ENCODE data around the gene TUBA1A.
"Not testable (repeated sequence)": the region's sequence is repeated elsewhere in the genome, so short reads cannot be mapped to it uniquely, and the experiment has no call there.

The TUBA1A gene

DNA sequence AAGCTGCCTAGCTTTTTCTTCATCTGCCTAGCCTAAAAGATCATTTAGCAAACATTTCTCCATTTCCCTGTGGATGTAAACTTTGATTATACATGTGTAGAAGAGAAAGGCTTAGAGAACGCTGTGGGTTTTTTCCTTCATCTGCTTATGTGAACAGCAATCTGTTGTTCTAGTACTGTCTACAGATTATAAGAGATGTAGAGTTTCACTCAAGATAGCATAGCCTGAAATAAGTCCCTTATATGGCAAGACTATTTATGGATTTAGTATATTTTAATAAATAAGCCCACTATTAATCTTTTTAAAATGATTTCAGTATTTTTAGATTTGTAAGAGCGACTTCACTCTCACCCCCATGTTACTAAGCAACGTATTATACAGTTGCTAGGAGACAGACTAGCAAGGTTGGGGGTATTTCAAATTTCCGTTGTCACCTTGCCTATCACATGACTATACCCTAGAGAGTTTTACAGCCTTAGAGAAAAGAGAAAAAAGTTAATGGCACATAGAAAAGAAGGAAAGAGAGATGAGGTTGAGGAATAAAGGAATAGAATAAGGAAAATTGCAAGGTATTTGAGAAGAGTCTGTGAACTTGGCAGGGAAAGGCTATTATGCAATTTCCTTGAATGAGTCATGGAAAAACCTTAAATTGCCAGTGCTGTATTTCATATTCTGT, 12.2 kb upstream of the TUBA1A start:
- no peak for DNase-seq (ENCODE audit: low read depth)

DNA sequence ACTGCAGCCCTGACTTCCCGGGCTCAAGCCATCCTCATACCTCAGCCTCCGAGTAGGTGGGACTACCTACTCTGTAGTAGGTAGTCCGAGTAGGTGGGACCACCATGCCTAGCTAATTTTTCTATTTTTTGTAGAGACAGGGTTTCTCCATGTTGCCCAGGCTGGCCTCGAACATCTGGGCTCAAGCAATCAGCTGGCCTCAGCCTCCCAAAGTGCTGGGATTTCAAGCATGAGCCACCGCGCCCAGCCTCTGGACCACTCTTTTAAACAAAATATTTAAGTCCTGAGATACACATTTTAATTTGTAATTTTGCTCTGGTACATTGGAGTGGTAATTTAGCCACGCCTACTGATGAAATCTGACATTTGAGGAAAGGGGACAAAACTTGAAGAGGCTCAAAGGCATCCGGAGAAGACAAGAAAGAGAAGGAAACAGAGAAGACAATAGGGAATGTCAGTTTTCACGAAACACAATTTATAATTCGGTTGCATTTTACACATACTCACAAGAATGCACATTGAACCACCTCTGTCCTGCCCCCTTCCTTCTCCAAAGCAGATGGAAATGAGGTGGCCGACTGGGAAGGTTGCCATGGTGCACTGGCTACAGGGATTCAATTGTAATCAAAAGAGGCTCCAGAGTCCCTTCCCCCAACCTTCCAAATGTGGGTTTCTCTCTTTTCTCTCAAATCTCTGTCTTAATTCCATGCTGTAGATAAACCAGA, 9.7 kb upstream of the TUBA1A start:
- DNase-seq (ENCODE audit: low read depth) = no peak

DNA sequence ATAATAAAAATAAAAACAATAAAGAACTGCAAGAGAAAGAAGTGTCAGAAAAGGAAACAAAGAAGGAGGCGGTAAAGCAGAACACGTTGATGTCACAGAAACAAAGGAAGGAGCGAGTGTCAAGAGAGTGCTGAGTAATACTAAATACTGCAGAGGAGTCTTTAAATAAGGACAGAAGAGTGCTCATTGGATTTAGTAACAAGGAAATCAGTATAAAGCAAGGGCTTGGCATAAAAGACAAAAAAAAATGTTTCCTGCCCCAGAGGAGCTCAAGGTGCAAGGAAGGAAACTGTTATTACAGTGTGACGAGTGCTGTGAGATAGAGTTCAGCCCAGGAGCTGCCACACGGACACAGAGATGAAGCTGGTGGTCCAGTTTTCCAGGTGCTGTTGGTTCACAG, 8.4 kb upstream of the TUBA1A start:
- DNase-seq (ENCODE audit: low read depth) = no peak

- no peak for DNase-seq (ENCODE audit: low read depth)
Observed at GRCh38 chr12:49195736-49196135, 6.9 kb upstream of the TUBA1A start.

GRCh38 chr12:49193746-49194145, 4.9 kb upstream of the TUBA1A start:
- not testable (repeated sequence) for DNase-seq (ENCODE audit: low read depth)

DNA sequence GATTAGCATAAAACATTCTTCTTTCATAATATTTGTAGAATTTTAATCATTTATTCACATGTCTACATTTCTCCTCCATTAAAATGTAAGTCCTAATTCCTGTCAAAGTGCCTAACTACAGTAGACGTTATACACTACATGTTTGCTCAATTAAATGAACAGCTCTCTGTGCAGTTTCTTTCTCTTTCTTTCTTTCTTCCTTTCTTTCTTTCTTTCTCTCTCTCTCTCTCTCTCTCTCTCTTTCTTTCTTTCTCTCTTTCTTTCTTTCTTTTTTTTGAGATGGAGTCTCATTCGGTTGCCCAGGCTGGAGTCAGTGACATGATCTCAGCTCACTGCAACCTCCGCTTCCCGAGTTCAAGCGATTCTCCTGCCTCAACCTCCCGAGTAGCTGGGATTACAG, 2.6 kb upstream of the TUBA1A start:
- DNase-seq (ENCODE audit: low read depth) = not testable (repeated sequence)

DNA sequence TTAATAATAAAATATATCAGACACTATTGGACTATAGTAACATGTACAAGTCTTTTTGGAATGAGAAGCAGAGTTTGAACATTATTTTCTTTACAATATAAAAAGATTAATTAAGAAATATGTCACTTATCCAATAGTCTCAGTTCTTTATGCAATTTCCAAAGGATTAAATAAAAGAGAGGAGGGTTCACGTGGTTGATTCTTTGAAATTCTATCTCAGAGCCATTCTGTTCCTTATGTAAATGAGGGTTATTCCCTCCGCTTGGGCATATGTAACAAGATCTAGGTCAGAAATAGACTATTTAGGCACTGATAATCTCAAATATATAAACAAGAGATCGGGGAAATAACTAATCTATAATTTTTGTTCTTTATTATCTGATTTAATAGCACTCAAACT, 2.1 kb upstream of the TUBA1A start:
- DNase-seq (ENCODE audit: low read depth) = no peak

DNA sequence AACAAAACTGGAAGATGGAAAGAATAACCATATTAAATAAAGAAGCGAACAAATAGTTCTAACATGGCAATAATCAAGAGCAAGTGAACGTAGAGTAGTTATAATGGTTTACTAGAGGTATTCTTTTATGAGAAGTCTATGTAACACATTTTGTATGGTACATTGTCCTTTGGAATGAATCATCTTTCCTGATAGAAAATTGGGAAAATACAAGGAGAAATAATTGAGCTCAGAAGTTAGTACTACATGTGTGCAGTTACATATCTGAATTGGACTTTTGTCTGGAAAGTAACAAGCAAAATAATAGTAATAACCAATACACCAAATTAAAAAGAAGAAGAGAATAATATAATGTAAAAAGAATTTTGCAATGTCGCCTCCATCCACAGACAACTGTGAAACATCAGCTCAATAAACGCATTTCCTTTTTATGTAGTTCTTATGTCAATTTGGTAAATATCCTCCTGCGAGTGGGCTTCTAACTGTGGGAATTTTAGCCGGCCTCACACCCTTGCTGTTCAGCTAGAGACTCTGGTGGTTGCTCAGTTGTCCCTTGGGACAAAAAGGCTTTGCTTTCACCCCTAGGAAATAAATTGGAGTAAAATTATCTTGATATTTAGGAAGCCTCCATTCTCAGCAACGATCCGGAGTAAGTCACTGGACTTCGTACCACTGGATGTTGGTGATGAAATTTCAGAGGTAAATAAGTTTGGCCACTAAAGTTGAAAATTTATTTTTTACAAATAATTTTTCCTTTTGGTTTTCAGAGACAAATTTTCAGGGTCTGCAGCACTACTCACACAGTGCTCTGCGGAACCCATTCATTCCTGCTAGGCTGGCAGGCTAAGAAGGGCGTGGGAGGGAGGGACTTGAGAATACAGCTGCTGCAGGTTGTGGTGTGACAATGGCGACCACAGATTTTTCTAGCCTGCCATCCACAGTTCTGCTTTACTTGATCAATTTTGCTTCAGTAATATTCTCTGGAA, 1.1 kb upstream of the TUBA1A start:
- no peak for DNase-seq (ENCODE audit: low read depth)

- peak; percentile 50 for DNase-seq (ENCODE audit: low read depth)
Observed at GRCh38 chr12:49188201-49188915, 522 bp downstream of the TUBA1A start.

DNA sequence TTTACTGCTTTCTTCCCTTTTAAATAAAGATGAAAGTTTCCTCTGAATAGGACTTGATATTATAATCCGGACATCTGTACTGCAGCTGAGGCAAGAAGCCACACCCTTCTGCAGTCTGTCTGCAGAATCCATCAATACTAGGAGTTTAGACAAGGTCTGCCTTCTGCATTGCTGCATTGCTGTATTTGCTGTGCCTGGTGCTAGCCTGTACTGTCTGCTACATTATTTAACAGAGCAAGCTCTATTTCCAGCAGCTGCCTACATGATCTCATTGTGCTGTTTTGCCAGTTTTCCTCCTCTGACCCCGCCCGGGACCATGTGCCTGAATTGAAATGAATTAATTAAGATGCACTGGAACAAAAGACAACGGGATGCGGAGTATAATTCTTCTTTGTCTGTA, 1.7 kb downstream of the TUBA1A start:
- DNase-seq (ENCODE audit: low read depth) = no peak

- DNase-seq (ENCODE audit: low read depth) = not testable (repeated sequence)
Observed at GRCh38 chr12:49186307-49186706, 2.6 kb downstream of the TUBA1A start.

- not testable (repeated sequence) for DNase-seq (ENCODE audit: low read depth)
Observed at GRCh38 chr12:49184697-49185096, 4.2 kb downstream of the TUBA1A start.

GRCh38 chr12:49183214-49183950, 5.5 kb downstream of the TUBA1A start:
- DNase-seq (ENCODE audit: low read depth) = not testable (repeated sequence)

DNA sequence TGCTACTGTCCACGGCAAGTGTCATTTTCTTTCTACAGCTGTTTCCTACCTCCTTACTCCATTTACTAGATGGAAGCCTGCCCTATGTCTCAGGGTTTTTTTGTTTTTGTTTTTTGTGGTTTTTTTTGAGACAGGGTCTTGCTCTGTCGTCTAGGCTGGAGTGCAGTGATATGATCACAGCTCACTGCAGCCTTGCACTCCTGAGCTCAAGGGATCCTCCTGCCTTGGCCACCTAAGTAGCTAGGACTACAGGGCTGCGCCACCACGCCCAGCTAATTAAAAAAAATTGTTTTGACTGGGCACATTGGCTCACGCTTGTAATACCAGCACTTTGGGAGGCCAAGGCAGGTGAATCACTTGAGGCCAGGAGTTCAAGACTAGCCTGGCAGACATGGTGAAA, 14.7 kb downstream of the TUBA1A start:
- no peak for DNase-seq (ENCODE audit: low read depth)

DNA sequence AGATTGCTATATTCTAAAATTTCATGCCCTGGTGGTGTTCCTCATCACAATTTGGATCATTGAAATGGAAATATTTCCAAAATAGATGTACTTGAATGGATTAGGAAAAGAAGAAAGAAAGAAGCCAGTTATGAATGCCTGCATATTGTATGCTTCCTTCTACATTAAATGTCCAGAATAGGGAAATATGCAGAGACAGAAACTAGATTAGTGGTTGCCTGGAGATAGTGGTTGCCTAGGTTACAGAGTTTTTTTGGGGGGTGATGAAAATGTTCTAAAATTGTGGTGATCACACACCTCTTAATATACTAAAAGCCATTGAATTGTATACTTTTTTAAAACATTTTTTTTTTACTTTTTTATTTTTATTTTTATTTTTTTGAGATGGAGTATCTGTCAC, 18.0 kb downstream of the TUBA1A start:
- DNase-seq (ENCODE audit: low read depth) = no peak

DNA sequence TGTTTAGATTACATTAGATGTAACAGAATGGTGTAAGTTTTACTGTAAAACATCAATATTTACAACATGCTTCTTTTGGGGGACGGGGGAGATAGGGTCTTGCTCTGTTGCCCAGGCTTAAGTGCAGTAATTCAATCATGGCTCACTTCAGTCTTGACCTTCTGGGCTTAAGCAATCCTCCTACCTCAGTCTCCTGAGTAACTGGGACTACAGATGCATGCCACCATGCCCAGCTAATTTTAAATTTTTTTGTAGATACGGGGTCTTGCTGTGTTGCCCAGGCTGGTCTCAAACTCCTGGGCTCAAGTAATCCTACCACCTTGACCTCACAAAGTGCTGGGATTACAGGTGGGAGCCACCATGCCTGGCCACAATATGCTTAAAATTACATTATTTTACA, 23.8 kb downstream of the TUBA1A start:
- DNase-seq (ENCODE audit: low read depth) = no peak

GRCh38 chr12:49161901-49162300, 27.0 kb downstream of the TUBA1A start:
- DNase-seq (ENCODE audit: low read depth) = not testable (repeated sequence)

GRCh38 chr12:49161092-49161795, 27.6 kb downstream of the TUBA1A start:
- DNase-seq (ENCODE audit: low read depth) = no peak

- no peak for DNase-seq (ENCODE audit: low read depth)
Observed at GRCh38 chr12:49160399-49160798, 28.5 kb downstream of the TUBA1A start.

DNA sequence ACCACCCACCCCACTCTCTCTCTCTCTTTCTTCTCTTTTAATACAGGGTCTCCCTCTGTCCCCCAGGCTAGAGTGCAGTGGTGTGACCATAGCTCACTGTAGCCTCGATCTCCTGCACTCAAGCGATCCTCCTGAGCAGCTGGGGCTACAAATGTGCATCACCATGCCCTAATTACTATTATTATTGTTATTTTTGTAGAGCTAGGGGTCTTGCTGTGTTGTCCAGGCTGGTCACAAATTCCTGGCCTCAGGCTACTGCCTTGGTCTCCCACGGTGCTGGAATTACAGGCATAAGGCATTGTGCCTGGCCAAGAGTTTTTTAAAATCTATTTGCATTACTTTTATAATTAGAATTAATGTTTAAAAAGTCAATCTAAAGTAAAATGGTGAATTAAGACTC, 34.7 kb downstream of the TUBA1A start:
- no peak for DNase-seq (ENCODE audit: low read depth)

GRCh38 chr12:49147384-49147783, 41.5 kb downstream of the TUBA1A start:
- DNase-seq (ENCODE audit: low read depth) = no peak

All from stimulated activated CD8-positive, alpha-beta memory T cell treated with anti-CD3 and anti-CD28 coated beads, Interleukin-12 subunit alpha, Interleukin-12 subunit beta, amount 100 ng/mL, for 1 hour (primary cell).